GM18498 (cell line): ENCODE results near the gene TMEM184A.

ENCODE experiments used
- ATAC-seq: cut with Tn5 transposase; IDR thresholded peaks from one replicate; pipeline ENCODE4 v1.9.1; 2021; ENCODE audit warnings: mild to moderate bottlenecking, moderate library complexity; ENCODE audit not compliant: unreplicated experiment

TMEM184A gene

DNA sequence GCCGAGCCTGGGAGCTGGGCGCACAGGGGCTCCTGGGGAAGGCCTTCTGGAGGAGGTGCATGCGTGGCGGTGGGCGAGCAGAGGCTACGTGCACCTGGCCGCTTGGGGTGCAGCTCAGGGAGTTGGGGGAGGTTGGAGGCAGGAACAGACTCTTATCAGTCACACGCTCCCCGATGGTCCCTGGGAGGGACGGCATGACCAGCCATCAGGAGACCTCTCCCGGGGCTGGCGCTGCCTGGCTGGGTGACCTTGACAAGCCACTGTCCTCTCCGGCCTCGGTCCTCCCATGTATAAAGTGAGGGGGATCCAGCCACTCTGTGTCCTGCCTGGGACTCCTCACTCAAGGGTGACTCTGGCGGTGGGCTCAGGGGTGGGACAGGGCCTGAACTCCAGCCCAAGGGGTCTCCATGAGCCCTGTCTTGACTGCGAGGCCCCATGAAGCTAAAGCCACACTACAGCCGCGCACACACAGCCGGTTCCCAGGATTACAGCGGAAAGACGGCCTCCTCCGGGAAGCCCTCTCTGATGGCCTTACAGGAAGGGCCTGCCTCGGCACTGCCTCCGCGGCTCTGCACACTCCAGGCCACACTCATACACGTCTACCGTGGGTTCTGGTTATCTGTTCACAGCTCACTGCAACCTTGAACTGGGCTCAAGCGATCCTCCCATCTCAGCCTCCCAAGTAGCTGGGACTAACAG lies 2.3 kb downstream of the TMEM184A start:
- ATAC-seq = no peak

DNA sequence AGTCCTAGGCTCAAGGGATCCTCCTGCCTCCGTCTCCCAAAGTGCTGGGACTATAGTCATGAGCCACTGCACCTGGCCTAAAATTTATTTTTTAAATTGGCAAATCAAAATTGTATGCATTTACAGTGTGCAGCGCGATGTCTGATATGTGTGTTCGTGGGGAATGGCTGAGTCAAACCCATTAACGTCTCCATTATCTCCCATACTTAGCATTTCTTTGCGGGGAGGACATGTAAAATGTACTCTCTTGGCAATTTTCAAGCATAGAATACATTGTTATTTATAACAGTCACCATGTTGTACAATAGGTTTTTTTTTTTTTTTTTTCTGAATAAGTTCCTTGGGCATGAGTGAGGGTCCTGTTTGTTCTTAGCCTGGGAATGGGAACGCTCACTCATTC lies 3.8 kb downstream of the TMEM184A start:
- ATAC-seq = no peak

DNA sequence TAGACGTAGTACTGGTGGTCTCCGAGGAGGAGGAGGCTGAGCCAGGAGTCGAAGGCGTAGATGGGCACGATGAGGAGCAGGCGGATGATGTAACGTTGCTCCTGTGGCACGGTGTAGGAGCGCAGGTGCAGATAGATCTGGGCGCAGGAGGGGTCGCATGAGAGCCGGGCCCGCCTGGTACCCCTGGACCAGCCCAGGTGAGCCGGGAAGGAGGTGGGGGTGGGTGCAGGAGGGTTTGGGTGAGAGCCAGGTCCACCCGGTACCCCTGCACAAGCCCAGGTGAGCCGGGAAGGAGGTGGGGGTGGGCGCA lies 5.2 kb downstream of the TMEM184A start:
- ATAC-seq = no peak

DNA sequence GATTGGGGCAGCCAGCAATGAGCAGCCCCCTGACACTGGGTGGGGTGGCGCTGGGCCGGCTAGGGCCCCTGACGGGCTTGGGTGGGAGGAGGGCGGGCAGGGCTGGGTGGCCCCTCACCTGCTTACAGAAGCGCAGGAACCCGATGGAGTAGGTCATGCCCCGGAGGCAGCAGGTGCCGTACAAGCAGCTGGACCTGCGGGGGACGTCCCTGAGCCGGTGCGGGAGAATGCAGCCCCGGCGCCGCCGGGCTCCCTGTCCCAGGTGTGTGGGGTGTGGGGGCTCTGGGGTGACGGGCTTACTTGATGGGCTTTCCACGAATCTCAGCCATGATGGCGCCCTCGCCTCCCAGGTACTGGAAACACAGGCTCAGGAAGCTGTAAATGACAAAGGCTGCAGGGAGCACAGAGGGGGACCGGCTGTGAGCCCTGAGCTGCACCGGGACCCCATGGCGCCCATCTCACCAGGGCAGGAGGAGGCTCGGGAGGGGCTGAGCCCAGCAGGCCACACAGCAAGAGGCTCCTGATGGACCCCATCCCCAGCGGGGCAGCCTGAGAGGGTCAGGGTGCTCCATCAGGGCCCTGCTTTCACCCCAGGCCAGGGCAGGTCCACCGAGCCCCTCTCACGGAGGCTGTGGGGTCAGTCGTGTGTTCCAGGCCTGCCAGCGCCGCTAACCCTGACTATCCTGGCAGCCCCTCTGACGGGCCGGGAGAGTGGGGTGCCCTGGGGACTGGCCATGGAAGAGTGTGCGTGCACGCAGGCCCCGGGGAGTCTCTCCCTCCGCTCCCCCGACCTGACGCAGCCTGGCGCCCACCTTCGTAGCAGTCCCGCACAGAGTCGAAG lies 5.8 kb downstream of the TMEM184A start:
- ATAC-seq = no peak

DNA sequence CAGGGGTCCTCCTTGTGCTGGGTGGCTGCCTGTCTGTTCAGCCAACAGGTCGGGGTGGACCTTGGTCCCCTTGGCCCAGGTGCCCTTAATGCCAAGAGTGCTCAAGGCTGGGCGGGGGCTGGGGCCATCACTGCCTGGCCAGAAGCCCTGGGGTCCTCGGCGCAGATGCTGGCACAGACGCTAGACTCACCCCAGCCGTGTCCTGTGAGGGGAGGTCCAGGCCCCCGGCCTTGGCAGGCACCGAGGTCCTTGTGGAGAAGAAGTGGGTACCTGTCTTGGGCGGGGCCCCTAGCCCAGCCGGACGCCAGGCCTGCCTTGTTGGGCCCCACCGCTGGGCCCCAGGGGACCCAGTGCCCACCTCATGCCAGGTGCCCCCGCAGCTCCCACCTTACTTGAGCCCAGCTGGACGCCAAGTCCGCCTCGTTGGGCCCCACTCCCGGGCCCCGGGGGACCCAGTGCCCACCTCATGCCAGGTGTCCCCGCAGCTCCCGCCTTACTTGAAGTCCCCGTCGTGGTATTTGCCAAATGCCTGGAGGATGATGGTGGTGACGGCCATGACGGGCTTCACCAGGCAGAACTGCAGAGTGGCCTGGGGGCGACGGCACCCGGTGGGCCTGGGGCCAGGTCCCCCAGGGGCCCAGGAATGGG lies 6.5 kb downstream of the TMEM184A start:
- ATAC-seq = no peak

DNA sequence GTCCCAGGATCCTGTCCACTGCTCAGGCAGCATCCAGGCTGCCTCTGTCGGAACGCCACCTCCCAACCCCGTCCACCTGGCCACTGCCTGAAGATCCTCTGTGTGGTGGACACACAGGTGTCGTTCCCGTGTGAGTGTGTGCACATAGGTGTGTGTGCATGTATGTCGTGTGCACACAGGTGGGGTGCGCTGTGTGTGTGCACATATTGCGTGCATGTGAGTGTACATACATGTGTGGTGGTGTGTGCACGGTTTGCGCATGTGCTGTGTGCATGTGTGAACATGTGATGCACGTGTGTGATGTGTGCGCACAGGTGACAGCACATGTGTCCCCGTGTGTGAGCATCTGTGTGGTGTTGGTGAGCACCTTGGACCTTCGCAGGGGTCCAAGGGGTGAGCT lies 7.1 kb downstream of the TMEM184A start:
- ATAC-seq = no peak

DNA sequence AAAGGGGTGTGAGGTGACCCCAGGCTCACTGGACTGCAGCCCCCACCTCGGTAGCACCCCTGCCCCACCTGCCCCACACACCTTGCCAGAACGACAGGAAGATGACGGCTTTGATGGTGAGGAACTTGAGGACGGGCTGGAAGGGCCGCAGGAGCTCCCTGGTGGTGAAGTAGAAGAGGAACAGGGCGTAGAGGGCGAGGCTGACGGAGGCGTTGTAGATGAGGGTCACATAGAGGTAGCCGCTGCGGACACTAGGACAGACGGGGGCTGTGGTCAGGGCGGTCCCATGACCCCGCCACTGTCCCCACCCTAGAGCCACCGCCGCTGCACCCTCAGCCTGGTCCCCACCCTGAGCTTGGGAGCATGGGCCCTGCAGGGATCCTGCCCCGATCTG lies 7.6 kb downstream of the TMEM184A start:
- no peak for ATAC-seq

DNA sequence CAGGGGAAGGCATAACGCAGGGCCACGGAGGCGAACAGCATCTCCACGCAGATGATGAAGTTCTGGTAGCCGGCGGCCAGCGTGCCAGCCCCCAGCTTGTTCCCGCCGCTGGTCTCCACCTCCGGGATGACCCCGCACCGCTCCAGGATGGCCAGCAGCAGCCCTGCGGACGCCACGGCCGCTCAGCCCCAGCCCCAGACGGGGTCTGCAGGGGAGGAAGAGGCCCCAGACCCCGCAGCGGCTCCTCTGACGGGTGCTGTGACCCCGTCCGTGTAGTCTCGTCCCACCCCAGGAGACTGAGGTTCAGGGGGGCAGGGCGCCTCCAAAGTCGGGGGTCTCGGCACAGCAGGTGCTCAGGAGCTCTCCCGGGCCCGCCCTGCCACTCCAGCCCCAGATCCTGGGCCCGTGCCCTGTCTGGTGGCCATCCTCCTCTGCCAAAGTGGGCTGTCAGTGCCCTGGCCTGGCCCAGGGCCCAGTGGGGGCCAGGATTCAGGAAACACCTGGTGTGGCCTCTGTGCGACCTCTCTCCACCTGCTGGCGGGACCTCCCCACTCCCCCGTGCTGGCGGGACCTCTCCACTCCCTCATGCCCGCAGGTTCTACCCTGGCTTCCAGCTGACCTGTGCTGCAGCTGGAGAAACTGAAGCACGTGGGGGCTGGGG lies 8.1 kb downstream of the TMEM184A start:
- ATAC-seq = no peak

DNA sequence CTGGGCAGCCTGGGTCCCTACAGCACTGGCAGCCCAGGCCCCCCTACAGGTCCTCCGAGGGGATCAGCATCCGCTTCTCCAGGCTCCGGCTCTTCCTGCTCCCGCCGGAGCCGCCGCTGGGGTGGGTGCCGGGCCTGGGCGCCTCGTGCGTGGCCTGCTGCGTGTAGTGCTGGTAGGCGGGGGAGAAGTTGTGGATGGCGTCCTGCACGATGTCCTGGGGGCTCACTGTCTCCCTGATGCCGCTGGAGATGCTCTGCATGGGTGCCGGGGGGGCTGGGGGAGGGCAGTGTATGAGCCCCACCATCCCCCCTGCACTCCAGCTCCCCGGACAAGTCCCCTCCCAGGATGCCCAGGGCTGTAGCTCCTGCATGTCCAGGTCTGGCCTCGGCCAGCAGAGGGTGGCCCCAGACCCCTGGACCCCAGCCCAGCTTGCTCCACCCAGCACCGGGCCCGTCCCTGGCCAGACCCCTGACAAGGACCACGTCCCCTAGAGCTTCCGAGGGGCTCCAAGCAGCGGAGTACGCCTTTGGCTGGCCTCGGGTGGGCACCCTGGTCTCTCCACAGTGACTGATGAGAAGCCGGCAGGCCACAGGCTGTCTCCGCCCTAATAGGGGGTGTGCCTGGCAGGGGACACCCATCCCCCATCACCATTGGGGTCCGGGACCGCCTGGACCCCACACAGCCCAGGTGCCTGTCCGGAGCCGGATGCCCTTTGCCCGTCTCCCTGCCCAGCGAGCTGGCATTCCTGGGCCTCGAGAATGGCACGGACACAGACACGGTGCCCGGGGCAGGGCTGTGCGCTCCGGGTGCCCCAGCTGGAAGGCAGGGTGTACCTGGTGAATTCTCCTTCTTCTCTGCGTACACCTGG lies 8.9 kb downstream of the TMEM184A start:
- no peak for ATAC-seq

DNA sequence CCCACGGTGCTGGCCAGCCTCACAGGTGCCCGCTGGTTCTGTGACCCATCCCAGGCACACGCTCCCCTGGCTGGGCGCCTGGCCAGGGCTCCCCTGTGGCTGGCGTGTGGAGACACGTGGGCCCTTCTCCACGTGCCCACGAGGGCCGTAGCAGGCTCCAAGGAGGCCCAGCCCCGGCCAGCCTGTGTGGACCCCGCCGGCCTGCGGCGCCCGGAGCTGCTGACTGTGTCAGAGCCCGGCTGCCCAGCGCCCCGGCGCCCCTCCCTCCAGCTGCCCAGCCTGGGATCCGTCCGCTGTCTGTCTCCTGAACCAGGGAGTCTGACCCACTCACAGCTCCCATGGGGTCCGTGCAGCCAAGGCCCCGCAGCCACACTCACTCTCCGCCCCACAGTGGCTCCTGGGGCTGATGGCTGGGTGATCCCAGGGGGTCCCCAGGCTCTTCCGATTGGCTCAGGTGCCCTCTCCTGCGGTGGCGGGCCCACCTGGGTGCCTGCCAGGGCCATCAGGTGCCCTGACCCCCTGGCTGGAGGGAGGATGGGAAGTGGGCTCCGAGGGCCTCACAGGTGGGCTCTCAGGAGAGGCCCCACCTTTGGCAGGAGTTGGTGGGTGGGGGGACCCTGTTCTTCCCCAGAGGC lies 9.6 kb downstream of the TMEM184A start:
- ATAC-seq = no peak

DNA sequence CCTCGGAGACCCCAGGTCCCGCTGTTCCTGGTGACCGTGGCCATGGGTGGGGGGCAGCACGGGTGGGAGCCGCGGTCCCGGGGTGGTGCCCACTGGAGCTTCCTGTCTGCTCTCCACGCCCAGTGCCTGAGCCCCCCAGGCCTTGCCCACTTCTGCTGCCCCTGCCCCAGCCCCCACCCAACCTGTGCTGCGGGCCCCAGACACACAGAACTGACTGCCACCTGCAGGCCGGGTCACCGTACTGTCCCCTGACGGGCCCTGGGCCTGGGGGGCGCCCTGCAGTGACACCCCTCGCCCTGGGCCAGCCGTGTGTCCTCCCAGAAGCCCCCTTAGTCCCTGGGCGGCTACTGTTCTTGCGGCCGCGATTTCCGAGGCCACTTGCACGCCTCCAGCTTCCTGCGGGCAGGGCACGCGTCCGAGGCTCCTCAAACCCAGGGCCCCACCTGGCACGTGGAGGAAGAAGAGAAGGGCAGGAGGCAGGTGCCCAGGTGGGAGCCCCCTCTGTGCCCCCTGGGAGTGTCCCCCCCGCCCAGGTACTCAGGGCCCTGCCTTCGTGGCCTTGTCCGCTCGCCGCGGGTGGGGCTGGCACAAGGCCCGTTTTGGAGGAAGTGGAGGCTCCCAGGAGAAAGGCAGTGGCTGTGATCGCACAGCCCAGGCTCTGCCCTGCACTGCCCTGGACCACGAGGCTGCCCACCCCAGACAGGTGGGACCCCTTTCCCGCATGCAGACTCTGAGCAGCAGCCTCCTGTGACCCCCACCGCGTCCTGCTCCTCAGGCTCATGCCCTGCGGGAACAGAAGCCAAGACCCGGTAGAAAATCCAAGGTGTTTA lies 10.4 kb downstream of the TMEM184A start:
- ATAC-seq = no peak

DNA sequence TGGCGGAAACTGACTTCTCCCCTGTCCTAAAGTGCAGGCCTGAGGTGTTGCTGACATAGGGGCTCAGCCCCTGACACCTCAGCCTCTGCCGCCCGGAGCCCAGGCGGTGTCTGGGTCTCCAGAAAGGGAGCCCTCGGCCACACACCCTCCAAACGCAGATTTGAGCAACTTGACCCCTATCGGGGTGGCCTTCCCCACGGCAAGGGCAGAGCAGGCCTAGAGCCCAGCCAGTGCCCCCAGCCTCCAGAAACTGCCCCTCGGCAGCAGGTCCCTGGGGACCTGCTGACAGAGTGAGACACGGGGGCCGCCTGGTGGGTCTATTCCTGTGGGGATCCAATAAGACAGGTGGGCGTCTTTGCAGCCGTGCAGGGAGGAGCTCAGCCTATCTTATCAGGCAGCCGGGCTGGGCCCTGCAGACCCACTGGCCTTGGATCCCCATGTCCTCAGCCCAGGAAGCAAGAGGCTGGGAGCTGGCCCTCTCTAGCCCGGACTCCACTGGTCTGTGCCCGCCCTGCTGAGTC lies 11.0 kb downstream of the TMEM184A start:
- ATAC-seq = no peak

DNA sequence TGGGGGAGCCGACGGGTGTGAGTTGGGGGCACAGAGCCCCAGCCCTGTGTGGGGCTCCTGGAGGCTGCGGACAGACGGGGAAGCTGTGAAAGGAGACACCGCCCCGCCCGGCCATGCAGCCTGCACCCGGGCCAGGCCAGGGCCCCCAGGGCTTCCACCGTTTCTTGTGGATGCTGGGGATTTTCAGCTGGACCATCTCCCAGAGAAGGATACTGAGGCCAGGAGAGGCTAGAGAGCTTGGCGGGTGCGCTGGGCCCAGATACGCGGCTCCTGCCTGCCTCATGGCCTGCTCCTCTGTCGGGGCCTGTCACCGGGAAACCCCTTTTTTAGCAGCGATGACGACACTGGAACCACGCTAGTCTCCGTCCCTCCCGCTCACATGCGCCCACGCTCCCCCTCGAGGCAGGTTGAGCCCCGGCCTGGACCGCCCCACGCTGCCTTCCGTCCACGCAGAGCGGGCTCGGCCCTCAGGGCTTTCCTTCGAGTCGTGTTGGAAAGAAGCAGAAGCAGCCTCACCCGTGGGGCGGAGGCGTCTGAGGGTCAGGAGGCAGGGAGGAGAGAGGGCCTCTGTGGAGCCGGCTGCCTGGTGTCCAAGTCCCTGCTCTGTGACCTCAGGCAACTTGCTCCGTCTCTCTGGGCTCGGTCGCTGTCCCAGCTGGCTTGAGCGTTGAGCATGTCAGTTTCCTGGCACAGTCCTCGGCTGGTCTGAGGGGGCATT lies 11.7 kb downstream of the TMEM184A start:
- ATAC-seq = no peak

DNA sequence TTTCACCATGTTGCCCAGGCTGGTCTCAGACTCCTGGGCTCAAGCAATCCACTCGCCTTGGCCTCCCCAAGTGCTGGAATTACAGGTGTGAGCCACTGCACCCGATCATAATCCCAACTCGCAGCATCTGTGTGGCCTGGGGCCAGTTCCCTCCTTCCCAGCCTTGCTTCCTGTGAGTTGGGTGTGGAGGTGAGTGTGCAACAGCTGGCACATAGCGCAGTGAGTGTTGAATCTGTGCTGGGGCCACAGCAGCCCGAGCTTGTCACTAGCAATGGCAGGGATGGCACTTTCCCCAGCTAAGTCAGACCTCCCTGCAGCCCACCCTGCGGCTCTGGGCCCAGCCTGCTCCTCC lies 12.2 kb downstream of the TMEM184A start:
- no peak for ATAC-seq

DNA sequence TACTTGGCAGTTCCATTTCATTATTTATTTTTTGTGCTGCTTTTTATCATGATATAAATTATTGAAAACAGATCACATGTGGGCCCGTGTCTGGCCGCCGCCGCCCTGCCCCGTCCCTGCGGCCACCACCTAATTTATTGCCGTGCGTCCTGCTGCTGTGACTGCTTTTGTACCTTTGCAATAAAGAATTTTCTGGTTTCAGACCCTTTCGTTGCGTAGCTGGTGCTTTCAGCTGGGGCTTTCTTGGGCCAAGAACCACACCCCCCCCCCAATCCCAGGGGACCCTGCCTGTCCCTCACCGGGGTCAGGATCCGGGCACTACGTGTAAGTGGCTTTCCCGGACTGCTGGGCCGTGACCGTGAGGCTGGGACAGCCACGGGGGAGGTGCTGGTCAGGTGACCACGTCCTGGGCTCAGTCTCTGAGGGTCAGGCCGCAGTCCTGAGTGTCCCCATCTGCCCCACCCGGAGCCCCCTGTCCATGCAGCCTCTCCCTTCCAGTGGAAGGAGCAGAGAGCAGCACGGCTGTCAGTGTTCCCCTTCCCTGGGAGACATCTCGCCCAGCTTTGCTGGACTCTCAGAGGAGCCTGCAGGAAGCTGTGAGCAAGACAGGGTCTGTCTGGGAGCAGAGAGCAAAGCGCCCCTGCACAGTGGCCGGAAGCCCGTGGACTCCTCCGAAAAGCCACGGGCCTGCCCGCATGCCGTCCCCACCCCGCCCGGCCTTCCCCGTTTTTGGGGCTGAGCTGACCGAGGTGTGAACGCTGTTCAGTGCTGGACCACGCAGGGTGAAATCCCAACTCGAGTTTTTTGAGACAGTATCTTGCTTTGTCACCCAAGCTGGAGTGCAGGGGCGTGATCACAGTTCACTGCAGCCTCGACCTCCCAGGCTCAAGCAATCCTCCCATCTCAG lies 12.9 kb downstream of the TMEM184A start:
- no peak for ATAC-seq

DNA sequence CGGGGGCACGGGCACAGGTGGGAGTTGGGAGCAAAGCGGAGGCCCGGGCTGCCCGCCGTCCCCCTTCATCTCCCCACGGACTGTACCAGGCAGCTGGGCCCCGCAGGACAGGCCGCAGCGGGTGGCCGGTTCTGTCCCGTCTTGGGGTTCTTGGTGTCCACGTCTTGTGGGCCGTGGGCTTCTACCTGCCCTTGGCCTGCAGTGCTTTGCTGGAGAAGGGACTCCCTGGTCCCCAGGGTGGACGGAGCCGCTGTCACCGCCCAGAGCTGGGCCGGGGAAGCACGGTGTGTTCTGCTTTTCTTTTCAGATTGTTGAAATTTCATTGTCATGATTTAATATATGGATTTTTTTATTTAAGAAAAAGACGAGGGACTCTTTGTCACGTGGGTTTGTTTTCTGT lies 13.7 kb downstream of the TMEM184A start:
- ATAC-seq = no peak

DNA sequence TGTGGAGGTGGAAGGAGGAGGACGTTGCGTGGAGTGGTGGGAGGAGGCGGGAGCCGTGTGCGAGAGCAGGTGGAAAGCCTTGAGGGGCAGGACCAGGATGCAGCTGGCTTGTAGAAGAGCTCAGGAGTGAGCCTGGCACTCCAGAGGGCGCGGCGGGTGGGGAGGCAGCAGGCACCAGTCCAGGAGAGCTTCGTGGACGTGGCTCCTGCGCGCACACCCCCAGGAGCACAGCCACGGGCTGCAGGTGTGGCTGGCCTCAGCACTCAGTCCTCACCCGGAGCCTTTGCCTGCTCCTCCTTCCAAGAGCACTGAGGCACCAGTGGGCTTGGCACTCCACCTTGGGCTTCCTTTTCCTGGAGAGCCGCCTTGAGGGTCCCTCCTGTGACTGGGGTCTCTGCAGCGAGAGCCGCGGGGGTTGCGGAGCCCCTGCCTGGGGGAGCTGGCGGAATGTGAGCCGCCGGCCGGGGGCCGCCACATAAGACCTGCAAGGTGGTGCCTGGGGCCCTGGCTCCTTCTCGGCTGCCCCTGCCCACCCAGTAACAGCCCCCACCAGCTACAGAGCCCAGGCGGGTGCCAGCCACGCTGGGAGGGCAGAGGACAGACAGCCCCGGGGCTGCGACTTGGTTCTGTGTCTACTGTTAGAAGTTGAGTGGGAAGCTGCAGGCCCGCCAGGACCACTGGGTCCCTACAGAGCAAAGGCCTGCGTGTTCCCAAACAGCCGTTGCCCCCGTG lies 14.4 kb downstream of the TMEM184A start:
- no peak for ATAC-seq
